Endodermal cell (in vitro differentiated cells): ENCODE results near the gene PIWIL4. TPM values are rescaled to one million over a fixed set of nuclear protein-coding genes. Genes with fewer than 3 reads are reported as not detected.

ENCODE experiments used
- DNase-seq: peaks from one replicate; pipeline ENCODE4 v3.0.0-alpha.2; 2017
- H3K27ac ChIP-seq: 2 replicates; pipeline ENCODE4 v1.5.1; 2013; ENCODE audit warnings: mild to moderate bottlenecking, low read depth, low read length, moderate library complexity
- H3K27me3 ChIP-seq: 2 replicates; pipeline ENCODE4 v1.6.1; 2013; ENCODE audit warnings: mild to moderate bottlenecking, low read length, moderate library complexity; ENCODE audit not compliant: insufficient read depth, control insufficient read depth, poor library complexity, severe bottlenecking
- H3K36me3 ChIP-seq: 2 replicates; pipeline ENCODE4 v1.7.0; 2013; ENCODE audit warnings: mild to moderate bottlenecking, low read length, moderate library complexity; ENCODE audit not compliant: control insufficient read depth, insufficient read depth
- H3K4me1 ChIP-seq: one replicate; pipeline ENCODE4 v1.7.0; 2013; ENCODE audit warnings: low read length; ENCODE audit not compliant: control insufficient read depth, insufficient read depth
- H3K4me3 ChIP-seq: 2 replicates; pipeline ENCODE4 v1.5.1; 2013; ENCODE audit warnings: mild to moderate bottlenecking, low read length, moderate library complexity
- H3K9ac ChIP-seq: 2 replicates; pipeline ENCODE4 v1.6.1; 2013; ENCODE audit warnings: mild to moderate bottlenecking, low read length, moderate library complexity; ENCODE audit not compliant: poor library complexity, severe bottlenecking; ENCODE audit errors: extremely low read depth
- H3K9me3 ChIP-seq: 2 replicates; pipeline ENCODE4 v1.6.1; 2013; ENCODE audit warnings: mild to moderate bottlenecking, low read length, moderate library complexity; ENCODE audit not compliant: control insufficient read depth
- H3K27ac Mint-ChIP-seq: 2 replicates; pipeline ENCODE4 v1.8.0; 2020; ENCODE audit warnings: mixed read lengths
- H3K27me3 Mint-ChIP-seq: 2 replicates; pipeline ENCODE4 v1.8.0; 2021; ENCODE audit warnings: mild to moderate bottlenecking, mixed read lengths; ENCODE audit not compliant: insufficient read depth
- H3K36me3 Mint-ChIP-seq: 2 replicates; pipeline ENCODE4 v1.8.0; 2020; ENCODE audit warnings: low read depth, mixed read lengths
- H3K4me1 Mint-ChIP-seq: 2 replicates; pipeline ENCODE4 v1.8.0; 2020; ENCODE audit warnings: mixed read lengths
- H3K4me3 Mint-ChIP-seq: 2 replicates; pipeline ENCODE4 v1.8.0; 2020; ENCODE audit warnings: mild to moderate bottlenecking, moderate library complexity, mixed read lengths
- H3K9me3 Mint-ChIP-seq: 2 replicates; pipeline ENCODE4 v1.8.0; 2020; ENCODE audit warnings: mild to moderate bottlenecking, mixed read lengths
- CTCF ChIP-seq: fragments of 200-600 bp; sonication (generic); conservative IDR thresholded peaks from 2 replicates; pipeline ENCODE4 v1.5.0; 2021; ENCODE audit warnings: antibody characterized with exemption, mild to moderate bottlenecking
- WGBS, 2 experiments: methylation state at CpG; one replicate each; pipeline versions ENCODE4 v1.1.5 to v1.1.7; 2013; ENCODE audit warnings: missing lambda C conversion rate in 2 of 2, mixed read lengths in 1 of 2; ENCODE audit not compliant: insufficient coverage in 1 of 2, insufficient read length in 1 of 2; 5-methylcytosine and 5-hydroxymethylcytosine counted together
- total RNA-seq, 2 donors: library from RNA; stranded (reverse); fragmentation: NEBNext Ultra II Directional in 1 of 2; extraction: Animal tissue kit (Norgen Biotek cat#: 25700) in 1 of 2; gene quantifications; 2 replicates in 1 of 2; 3 replicates in 1 of 2; pipeline ENCODE4 v1.2.1, GENCODE V29; 2021

PIWIL4 gene
- total RNA-seq, 2 donors from 2014 or later: 0.24 to 0.82 TPM

GRCh38 chr11:94599510-94599909, 32.3 kb downstream of the PIWIL4 start:
- Mint-ChIP-seq H3K9me3 (peaks cover 26% of the 10 kb centered on the region), H3K27ac (no peak overlapping the region), H3K4me3 (no peak overlapping the region), H3K36me3 (peaks cover 3% of the 10 kb centered on the region), H3K4me1 (peaks cover 13% of the 10 kb centered on the region), H3K27me3 (no peaks in the 10 kb centered on the region)
- Histone ChIP-seq H3K27me3 (no peaks in the 10 kb centered on the region), H3K36me3 (no peaks in the 10 kb centered on the region), H3K9ac (no peak overlapping the region), H3K27ac (no peak overlapping the region), H3K4me3 (no peak overlapping the region), H3K9me3 (peaks cover 14% of the 10 kb centered on the region), H3K4me1 (no peaks in the 10 kb centered on the region)
- no peak for TF ChIP-seq CTCF
- 86 to 94% methylated on average over 1 to 3 of the region's 3 CpGs for WGBS, 2 experiments
- no peak for DNase-seq

- no peak overlapping the region for H3K9ac ChIP-seq
- H3K27me3 ChIP-seq: no peaks in the 10 kb centered on the region
- Mint-ChIP-seq H3K36me3 (peaks cover 3% of the 10 kb centered on the region), H3K4me1 (peaks cover 13% of the 10 kb centered on the region), H3K9me3 (peaks cover 26% of the 10 kb centered on the region), H3K27ac (no peak overlapping the region), H3K4me3 (no peak overlapping the region), H3K27me3 (no peaks in the 10 kb centered on the region)
- no peak for TF ChIP-seq CTCF
- no peak for DNase-seq
- H3K36me3 ChIP-seq: no peaks in the 10 kb centered on the region
- H3K4me3 ChIP-seq: no peak overlapping the region
- no peaks in the 10 kb centered on the region for H3K4me1 ChIP-seq
- peaks cover 14% of the 10 kb centered on the region for H3K9me3 ChIP-seq
- no peak overlapping the region for H3K27ac ChIP-seq
- WGBS, 2 experiments: 74 to 83% methylated on average over 3 to 7 of the region's 8 CpGs
Measured at GRCh38 chr11:94602430-94603372, 35.5 kb downstream of the PIWIL4 start.

- H3K36me3 Mint-ChIP-seq: peaks cover 3% of the 10 kb centered on the region
- WGBS, 2 experiments: no CpG with 5 or more reads among the region's 1 CpG
- no peaks in the 10 kb centered on the region for H3K27me3 ChIP-seq
- H3K27ac ChIP-seq: no peak overlapping the region
- peaks cover 13% of the 10 kb centered on the region for H3K4me1 Mint-ChIP-seq
- H3K9me3 Mint-ChIP-seq: peaks cover 26% of the 10 kb centered on the region
- H3K9me3 ChIP-seq: peaks cover 14% of the 10 kb centered on the region
- no peak overlapping the region for H3K27ac Mint-ChIP-seq
- H3K4me1 ChIP-seq: no peaks in the 10 kb centered on the region
- no peak overlapping the region for H3K4me3 ChIP-seq
- no peak for TF ChIP-seq CTCF
- H3K4me3 Mint-ChIP-seq: no peak overlapping the region
- H3K27me3 Mint-ChIP-seq: no peaks in the 10 kb centered on the region
- no peak overlapping the region for H3K9ac ChIP-seq
- DNase-seq: no peak
- H3K36me3 ChIP-seq: no peaks in the 10 kb centered on the region
Measured at GRCh38 chr11:94603587-94603986, 36.4 kb downstream of the PIWIL4 start.
